Endothelial cell (in vitro differentiated cells): Measurements from ENCODE around the gene PTPN9. TPM values are rescaled to one million over a fixed set of nuclear protein-coding genes. Genes with fewer than 3 reads are reported as not detected.
"Not testable (repeated sequence)": the region's sequence is repeated elsewhere in the genome, so short reads cannot be mapped to it uniquely, and the experiment has no call there.

Source experiments
- DNase-seq: peaks from one replicate; pipeline ENCODE4 v3.0.0; 2021; ENCODE audit warnings: low spot score
- H3K27ac Mint-ChIP-seq: one replicate; pipeline ENCODE4 v1.8.0; 2021; ENCODE audit warnings: mixed read lengths, inconsistent platforms; ENCODE audit not compliant: unreplicated experiment
- H3K27me3 Mint-ChIP-seq: one replicate; pipeline ENCODE4 v1.8.0; 2021; ENCODE audit warnings: mild to moderate bottlenecking, moderate library complexity, mixed read lengths, inconsistent platforms; ENCODE audit not compliant: unreplicated experiment
- H3K36me3 Mint-ChIP-seq: one replicate; pipeline ENCODE4 v1.8.0; 2021; ENCODE audit warnings: mild to moderate bottlenecking, low read depth, mixed read lengths, inconsistent platforms; ENCODE audit not compliant: unreplicated experiment
- H3K4me1 Mint-ChIP-seq: one replicate; pipeline ENCODE4 v1.8.0; 2021; ENCODE audit warnings: mild to moderate bottlenecking, mixed read lengths, inconsistent platforms; ENCODE audit not compliant: unreplicated experiment
- H3K4me3 Mint-ChIP-seq: one replicate; pipeline ENCODE4 v1.8.0; 2021; ENCODE audit warnings: mild to moderate bottlenecking, mixed read lengths, inconsistent platforms; ENCODE audit not compliant: unreplicated experiment
- H3K9me3 Mint-ChIP-seq: one replicate; pipeline ENCODE4 v1.8.0; 2021; ENCODE audit warnings: mixed read lengths, inconsistent platforms; ENCODE audit not compliant: unreplicated experiment
- total RNA-seq: library from RNA; stranded (reverse); fragmentation: NEBNext Ultra II Directional; extraction: Animal tissue kit (Norgen Biotek cat#: 25700); gene quantifications from one replicate; pipeline ENCODE4 v1.2.1, GENCODE V29; 2021; ENCODE audit not compliant: unreplicated experiment
- TF ChIP-seq, protein P1 (sequence below): fragments of 200-600 bp; sonication (generic); IDR thresholded peaks from one replicate; pipeline ENCODE4 v1.5.0; 2021; ENCODE audit warnings: antibody characterized with exemption; ENCODE audit not compliant: unreplicated experiment

Gene PTPN9
- total RNA-seq, 1 donor from 2014 or later = 41.9 TPM

- Mint-ChIP-seq H3K4me1 (peaks cover 7% of the 10 kb centered on the region), H3K9me3 (no peaks in the 10 kb centered on the region), H3K27me3 (no peaks in the 10 kb centered on the region), H3K27ac (no peak overlapping the region), H3K4me3 (no peak overlapping the region), H3K36me3 (peaks cover 9% of the 10 kb centered on the region)
- no peak for DNase-seq
- TF ChIP-seq, protein P1, sequence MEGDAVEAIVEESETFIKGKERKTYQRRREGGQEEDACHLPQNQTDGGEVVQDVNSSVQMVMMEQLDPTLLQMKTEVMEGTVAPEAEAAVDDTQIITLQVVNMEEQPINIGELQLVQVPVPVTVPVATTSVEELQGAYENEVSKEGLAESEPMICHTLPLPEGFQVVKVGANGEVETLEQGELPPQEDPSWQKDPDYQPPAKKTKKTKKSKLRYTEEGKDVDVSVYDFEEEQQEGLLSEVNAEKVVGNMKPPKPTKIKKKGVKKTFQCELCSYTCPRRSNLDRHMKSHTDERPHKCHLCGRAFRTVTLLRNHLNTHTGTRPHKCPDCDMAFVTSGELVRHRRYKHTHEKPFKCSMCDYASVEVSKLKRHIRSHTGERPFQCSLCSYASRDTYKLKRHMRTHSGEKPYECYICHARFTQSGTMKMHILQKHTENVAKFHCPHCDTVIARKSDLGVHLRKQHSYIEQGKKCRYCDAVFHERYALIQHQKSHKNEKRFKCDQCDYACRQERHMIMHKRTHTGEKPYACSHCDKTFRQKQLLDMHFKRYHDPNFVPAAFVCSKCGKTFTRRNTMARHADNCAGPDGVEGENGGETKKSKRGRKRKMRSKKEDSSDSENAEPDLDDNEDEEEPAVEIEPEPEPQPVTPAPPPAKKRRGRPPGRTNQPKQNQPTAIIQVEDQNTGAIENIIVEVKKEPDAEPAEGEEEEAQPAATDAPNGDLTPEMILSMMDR = no peak
These were observed 48.9 kb downstream of the PTPN9 start for GRCh38 chr15:75530169-75530568.

DNA sequence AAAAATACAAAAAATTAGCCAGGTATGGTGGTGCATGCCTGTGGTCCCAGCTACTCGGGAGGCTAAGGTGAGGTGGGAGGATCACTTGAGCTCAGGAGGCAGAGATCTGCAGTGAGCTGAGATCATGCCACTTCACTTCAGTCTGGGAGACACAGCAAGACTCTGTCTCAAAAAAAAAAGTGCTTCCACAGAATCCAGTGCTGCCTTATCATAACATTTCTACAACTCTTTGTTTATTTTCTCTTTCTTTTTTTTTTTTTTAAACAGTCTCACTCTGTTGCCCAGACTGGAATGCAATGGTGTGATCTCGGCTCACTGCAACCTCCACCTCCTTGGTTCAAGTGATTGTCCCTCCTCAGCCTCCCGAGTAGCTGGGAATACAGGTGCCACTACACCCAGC lies 53.4 kb downstream of the PTPN9 start:
- not testable (repeated sequence) for H3K27me3 Mint-ChIP-seq, DNase-seq, H3K27ac Mint-ChIP-seq, H3K4me3 Mint-ChIP-seq, H3K4me1 Mint-ChIP-seq, H3K9me3 Mint-ChIP-seq
- H3K36me3 Mint-ChIP-seq = peaks cover 29% of the 10 kb centered on the region

- no peaks in the 10 kb centered on the region for H3K27me3 Mint-ChIP-seq
- no peak for DNase-seq
- TF ChIP-seq, protein P1 = no peak
- H3K36me3 Mint-ChIP-seq = peaks cover 36% of the 10 kb centered on the region
- H3K4me1 Mint-ChIP-seq = no peaks in the 10 kb centered on the region
- no peak overlapping the region for H3K4me3 Mint-ChIP-seq
- H3K9me3 Mint-ChIP-seq = no peaks in the 10 kb centered on the region
- H3K27ac Mint-ChIP-seq = no peak overlapping the region
These were observed 56.1 kb downstream of the PTPN9 start for GRCh38 chr15:75523011-75523410.

DNA sequence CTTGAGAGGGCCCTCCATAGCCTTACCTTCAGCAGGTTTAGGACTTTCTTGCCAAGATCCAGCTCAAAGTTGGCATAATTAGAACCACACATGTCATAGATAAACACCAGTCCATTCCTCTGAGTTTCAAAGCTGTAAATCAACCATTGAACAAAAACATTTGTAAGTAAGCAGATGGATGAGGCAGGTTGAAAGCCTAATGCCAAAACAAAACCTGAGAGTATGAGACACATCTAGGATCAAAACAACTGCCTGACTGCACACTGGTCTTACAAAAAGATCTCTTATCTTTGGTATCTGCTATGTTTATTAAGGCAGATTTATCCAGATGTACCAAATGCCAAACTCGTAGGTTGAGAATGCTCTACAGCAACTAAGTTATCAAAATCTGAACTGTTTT lies 61.9 kb downstream of the PTPN9 start:
- DNase-seq = no peak
- TF ChIP-seq, protein P1 = no peak
- Mint-ChIP-seq H3K4me1 (peaks cover 4% of the 10 kb centered on the region), H3K4me3 (peak overlapping the region; percentile 4), H3K27me3 (no peaks in the 10 kb centered on the region), H3K9me3 (no peaks in the 10 kb centered on the region), H3K36me3 (peaks cover 33% of the 10 kb centered on the region), H3K27ac (no peak overlapping the region)

- Mint-ChIP-seq H3K4me1 (peaks cover 4% of the 10 kb centered on the region), H3K4me3 (no peak overlapping the region), H3K9me3 (peaks cover 4% of the 10 kb centered on the region), H3K36me3 (peaks cover 26% of the 10 kb centered on the region), H3K27ac (no peak overlapping the region), H3K27me3 (peaks cover 3% of the 10 kb centered on the region)
- peak; percentile 6 for DNase-seq
- TF ChIP-seq, protein P1 = no peak
These were observed 70.1 kb downstream of the PTPN9 start for GRCh38 chr15:75508840-75509532.
